Right ventricle myocardium superior (tissue), 1 donor: ENCODE data around the gene LAMB1. TPM values are rescaled to one million over a fixed set of nuclear protein-coding genes. Genes with fewer than 3 reads are reported as not detected.
A peak's percentile ranks its signal among the peaks of the same experiment; 100 is the strongest.
"Not testable (repeated sequence)": the region's sequence is repeated elsewhere in the genome, so short reads cannot be mapped to it uniquely, and the experiment has no call there.

ENCODE experiments used
- ATAC-seq: fragments of 200-7000 bp; cut with Tn5 transposase; one replicate; pipeline ENCODE4 v1.9.1; 2020; ENCODE audit warnings: mild to moderate bottlenecking; ENCODE audit not compliant: poor library complexity
- DNase-seq: peaks from one replicate; pipeline ENCODE4 v3.0.0-alpha.2; 2020
- intact Hi-C: fragments of 100-400 bp; cut with DNase I; formaldehyde crosslinking; loops from one replicate; pipeline ENCODE4 v1.11.2; 2022
- long read RNA-seq: library from polyadenylated mRNA; unstranded; transcript quantifications from one replicate; pipeline ENCODE4 v2.0.0, GENCODE V29; 2021
- total RNA-seq: library from RNA; stranded (reverse); fragmentation: NEBNext Ultra II Directional; extraction: Animal tissue kit (Norgen Biotek cat#: 25700); gene quantifications from one replicate; pipeline ENCODE4 v1.2.1, GENCODE V29; 2021
- donor health status: DM: no; HTN: yes; CAD: no; lungs with severe emphysema.

LAMB1 gene
- total RNA-seq = 62.1 TPM
- long read RNA-seq, full-length matches to known transcripts = 30 of 70 reads
- long read RNA-seq, partial matches to known transcripts = 33 of 70 reads
- long read RNA-seq, other reads (novel, unspliced or antisense) = 7 of 70 reads

DNA sequence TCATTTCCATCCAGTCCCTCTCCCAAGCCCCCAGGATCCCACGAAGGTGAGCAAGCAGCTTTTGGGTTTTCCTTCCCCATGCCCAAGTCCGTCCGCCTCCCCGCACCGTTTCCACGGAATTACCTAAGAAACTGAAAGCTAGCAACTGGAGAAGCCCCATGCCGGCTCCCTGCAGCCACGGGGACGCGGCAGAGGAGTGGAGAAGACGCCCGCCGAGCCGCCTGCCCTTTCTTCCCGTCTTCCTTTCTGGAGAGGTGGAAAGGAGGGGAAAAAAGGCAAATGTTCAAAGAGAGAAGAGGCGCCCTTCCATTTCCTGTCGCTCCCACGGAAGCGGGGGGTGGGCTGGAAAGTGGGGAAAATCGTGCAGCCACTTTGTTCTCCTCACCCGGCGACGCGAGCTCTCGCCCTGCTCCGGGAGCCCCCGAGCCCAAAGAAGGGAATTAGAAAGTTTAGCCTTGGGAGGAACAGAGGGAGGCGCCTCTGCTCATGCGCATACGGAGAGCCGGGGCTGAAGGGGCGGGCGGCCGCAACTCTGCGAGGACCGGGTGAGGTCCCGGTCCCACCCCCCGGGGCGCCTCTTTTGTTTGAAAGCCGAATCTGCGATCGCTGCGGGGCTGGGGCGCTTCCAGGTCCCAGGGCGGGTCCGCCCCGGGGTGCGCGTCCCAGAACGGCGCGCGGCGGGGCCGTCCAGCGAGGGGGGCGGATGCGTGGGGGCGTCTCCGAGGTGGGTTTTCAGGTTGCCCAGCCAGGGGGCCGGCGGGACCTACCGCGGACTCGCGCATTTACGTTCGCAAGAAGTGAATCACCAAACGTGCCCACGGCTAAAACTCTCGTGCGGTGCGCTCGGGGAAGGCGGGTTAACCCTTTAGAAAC, at the start of gene LAMB1:
Gene LAMB1 (minus strand): TSS at position 436 of the 873 bp plus-strand sequence. CDS start 276 bp downstream, at position 160.
- DNase-seq (peak; percentile 91), ATAC-seq (peak; percentile 84)
- intact Hi-C loops = no loop called here

DNA sequence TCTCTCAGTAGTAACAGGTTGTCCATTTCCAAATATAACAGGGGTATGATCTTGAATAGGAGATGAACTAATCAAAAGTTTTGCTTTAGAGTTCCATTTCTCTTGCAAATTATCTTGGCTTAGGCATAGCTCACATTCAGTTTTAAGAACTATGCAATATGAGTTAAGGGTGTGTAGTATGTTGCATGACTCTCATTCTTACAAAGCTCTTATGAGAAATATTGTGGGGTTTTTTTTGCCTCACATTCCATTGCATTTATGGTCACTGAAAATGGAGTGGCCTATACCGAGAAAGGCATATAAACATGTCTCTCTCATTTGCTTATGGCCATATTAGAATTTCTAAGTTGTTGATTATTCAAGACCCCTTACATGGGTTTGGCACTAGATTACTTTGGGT, 48.5 kb upstream of the LAMB1 start:
- DNase-seq (no peak), ATAC-seq (no peak)
- intact Hi-C loops = no loop called here

DNA sequence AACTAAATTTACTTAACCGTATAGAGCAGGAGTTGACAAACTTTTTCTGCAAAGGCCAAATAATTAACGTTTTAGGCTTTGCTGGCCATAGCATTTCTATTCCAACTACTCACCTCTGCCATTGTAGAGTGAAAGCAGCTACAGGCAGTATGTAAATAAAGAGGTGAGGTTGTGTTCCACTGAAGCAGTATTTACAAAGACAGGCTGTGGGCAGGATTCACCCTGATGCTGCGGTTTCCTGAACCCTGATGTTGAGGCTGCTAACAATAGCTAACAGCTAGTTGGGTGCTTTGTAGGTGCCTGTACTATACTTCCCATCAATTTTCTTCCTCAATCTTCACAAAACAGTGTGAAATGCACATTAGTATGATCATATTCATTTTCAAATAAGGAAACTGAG, 47.0 kb upstream of the LAMB1 start:
- ATAC-seq (no peak), DNase-seq (no peak)
- intact Hi-C loops = no loop called here

DNA sequence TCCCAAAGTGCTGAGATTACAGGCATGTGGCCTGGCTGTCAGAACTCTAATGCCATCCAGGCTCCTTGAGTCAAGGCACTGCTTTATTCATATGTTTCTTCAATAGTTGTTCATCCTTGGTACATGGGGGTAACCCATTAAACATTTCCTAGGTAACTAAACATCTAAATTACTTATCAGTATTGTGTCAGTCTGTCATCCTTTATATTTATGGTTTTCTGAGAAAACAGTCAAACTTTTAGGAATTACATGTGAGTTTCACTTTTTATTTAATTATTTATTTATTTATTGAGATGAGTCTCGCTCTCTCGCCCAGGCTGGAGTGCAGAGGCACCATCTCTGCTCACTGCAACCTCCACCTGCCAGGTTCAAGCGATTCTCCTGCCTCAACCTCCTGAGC, 45.5 kb upstream of the LAMB1 start:
- DNase-seq (no peak), ATAC-seq (no peak)
- intact Hi-C loops = no loop called here

DNA sequence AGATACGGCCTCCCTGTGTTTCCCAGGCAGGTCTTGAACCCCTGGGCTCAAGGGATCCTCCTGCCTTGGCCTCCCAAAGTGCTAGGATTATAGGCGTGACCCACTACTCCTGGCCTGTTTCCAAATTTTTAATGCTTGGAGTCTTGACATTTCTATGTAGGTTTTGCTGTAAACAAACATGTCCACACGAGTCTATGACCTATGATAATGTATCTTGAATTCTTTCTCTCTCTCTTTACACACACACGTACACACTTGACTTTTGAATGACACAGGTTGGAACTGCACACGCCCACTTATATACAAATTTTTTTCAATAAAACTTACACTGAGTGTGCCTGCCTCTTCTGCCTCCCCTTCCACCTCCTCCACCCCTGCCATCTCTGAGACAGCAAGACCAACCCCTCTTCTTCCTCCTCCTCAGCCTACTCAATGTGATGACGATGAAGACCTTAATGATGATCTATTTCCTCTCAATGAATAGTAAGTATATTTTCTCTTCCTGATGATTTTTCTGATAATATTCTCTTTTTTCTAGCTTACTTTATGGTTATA, 44.1 kb upstream of the LAMB1 start:
- ATAC-seq (no peak), DNase-seq (no peak)
- intact Hi-C loops = no loop called here

DNA sequence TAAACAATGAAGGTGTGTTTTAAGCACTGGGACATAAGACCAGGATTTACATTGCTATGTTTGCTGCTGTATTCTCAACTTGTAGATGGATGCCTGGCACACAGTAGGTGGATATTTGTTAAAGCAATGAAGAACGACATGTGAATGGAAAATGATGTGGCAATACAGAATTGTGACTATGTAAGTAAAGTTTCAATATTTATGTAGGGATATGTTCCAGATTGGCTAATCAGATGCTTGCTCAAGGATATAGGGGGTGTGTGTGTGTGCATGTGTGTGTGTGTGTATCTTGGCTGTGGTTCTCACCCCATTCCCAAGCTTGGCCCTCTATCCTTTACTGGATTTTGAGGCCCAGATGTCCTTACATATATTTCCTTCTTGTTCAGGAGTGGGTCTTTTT, 42.7 kb upstream of the LAMB1 start:
- intact Hi-C loops = no loop called here
- ATAC-seq (no peak), DNase-seq (no peak)

DNA sequence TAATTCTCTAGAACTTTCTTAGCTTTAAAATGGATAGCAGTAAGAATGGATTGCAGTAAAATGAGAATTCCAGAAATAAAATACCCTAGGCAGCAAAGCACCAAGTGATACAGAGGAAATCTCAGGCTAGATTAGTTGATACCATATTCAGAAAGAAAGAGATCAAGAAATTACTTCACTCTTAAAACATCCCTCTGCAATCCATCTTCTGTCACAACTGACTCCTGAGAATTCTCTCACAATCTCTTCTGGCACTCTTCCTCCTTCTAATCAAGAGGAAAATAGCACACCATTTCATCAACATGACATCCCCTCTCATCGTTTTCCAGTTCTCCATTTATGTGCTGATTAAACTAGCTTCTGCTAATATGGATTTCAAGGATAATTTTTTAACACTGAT, 42.2 kb upstream of the LAMB1 start:
- peak; percentile 80 for ATAC-seq
- intact Hi-C loops = no loop called here
- DNase-seq = no peak

DNA sequence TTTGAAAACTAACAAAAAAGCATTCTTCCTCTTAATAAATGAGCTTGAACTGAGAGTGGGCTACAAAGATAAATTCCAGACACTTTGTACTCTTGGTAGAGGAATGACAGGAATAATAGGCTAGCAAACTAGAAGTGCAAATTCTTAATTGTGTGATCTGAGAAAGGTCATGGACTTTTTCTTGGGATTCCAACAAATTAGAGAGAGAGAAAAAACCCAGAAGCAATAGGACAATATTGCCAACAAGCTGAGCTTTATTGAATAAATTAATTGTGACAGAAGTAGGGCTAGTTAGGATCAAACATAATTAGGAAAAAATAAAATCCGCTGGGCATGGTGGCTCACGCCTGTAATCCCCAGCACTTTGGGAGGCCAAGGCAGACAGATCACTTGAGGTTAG, 41.4 kb upstream of the LAMB1 start:
- DNase-seq (no peak), ATAC-seq (no peak)
- intact Hi-C loops = no loop called here

DNA sequence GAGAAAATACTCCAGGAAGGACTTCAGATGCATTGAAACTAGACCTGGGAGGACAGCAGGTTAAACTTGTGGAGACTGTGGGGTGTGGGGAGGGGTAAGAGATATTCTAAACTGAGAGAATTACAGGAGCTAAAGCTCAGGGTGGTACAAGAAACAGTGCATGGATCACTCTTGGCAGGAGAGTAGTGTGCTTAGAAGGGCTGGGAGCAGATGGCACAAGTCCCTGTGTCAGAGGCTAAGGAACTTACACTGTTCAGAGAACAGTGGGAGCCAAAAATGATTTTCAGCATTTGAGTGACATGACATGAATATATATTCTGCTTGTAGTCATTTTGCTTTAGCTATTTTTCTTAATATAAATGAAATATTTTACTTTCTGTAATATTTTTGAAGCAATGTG, 36.0 kb upstream of the LAMB1 start:
- ATAC-seq (no peak), DNase-seq (no peak)
- intact Hi-C loops = no loop called here

DNA sequence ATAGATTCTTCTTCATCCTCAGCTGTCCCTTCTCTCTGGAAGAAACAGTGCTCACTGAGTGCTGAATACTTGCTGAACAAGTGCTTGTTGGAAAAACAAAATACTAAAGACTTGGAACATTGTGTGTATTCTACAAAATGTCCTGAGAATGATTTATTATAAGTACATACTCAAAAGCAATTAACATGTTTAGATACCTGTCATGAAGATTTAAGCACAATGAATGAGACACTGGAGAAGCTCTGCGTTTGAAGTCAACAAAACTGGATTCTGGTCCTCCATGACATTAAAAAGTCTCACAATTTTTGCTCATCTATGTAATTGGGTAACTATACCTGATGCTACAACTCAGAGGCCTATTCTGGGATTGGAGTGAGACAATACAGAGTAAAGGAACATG, 34.8 kb upstream of the LAMB1 start:
- DNase-seq = no peak
- intact Hi-C loops = no loop called here
- ATAC-seq = no peak

DNA sequence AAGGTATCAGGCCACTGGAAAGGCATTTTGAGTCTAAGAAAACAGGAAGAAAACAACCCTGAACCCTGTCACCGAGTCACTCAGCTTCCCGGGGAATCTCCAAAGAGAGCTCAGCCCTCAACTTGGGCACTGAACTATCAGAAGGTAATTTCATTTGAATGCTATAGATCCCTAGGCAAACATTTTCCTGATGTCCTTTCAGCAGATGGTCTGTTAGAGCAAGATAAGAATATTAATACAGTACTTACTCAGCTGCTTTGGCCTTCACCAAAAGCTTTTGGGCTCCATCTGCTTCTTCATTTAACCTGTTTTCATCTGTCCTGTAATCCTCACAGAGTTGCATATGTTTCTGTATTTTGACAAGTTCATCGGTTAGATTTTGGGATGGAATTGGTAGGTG, 34.2 kb upstream of the LAMB1 start:
- ATAC-seq = no peak
- intact Hi-C loops = no loop called here
- DNase-seq = no peak

DNA sequence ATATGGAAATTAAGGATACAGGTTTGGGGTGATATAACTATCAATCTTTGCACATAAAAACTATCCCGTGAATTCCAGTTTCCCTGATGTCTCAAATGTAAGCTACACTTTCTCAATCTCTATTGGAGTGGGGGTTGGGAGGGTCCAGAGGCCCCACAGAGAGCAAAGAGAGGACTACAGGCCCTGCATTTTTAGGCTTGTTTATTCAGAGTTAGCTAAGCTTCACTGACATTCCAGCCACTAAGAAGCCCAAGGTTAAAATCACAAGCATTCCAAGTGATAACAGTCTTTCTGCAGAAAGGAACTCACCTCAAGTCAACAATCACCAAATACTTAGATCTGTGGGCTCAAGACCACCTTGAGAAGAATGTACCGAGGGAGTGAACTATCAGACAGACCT, 31.6 kb upstream of the LAMB1 start:
- intact Hi-C loops = no loop called here
- no peak for DNase-seq
- no peak for ATAC-seq

DNA sequence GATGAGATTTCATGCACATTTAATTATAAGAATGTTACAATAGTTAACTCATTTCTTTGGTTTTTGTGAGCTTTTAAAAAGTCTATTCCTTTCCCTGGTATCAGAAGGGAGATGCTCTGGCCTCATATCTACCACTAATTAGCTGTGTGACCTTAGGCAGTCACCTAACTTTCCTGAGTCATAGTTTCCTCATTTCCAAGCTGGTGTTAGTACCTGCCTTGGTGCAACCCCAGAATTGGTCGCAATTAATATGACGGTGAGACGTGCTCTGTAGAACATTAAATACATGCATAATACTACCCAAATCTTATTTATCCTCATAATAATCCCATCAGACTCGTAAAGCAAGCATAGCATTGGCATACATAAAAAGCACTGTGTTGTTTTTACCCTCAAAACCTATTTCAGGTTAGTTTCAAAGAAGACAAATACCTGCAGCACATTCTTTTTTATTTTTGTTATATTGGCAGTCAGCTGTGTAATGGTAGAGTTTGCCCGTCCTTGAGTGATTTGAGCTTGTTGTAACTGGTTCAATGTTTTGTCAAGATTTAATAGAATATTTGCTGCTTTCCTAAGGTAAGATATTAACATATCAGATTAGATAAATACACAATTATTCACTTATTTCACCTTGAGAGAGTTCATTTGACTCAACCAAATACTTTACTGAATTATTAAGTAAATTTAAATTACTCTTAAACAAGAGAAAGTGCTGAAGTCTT, 31.0 kb upstream of the LAMB1 start:
- intact Hi-C loops = no loop called here
- ATAC-seq = no peak
- no peak for DNase-seq

DNA sequence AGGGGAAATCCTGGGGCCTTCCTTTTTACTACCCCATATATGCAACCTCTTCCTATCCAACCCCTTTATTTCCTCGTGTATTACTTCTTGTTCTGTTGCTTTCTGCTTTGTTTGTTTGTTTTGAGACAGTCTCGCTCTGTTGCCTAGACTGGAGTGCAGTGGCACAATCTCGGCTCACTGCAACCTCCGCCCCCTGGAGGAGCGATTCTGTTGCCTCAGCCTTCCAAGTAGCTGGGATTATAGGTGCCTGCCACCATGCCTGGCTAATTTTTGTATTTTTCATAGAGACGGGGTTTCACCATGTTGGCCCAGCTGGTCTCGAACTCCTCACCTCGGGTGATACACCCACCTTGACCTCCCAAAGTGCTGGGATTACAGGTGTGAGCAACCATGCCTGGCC, 30.3 kb upstream of the LAMB1 start:
- DNase-seq, ATAC-seq, intact Hi-C loops: not testable (repeated sequence)

DNA sequence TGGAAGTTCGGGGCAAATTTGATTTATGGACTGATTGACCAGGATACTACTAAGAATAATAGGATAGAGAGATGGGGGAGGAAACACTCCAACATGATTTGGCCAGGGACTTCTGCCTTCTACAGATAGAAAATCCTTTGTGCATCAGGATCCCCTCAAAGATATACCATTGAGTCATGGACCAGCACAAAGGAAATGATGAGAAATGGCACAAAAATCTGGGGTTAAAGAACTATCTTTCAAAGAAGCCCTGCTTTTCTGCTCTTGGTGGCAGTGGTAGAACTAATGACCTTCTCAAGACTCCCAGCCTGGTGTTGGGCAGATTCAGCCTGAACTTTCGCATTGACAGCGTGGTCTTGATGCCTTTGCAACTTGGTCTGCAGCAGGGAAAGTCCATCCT, 27.6 kb upstream of the LAMB1 start:
- no peak for DNase-seq
- no peak for ATAC-seq
- intact Hi-C loops = no loop called here

DNA sequence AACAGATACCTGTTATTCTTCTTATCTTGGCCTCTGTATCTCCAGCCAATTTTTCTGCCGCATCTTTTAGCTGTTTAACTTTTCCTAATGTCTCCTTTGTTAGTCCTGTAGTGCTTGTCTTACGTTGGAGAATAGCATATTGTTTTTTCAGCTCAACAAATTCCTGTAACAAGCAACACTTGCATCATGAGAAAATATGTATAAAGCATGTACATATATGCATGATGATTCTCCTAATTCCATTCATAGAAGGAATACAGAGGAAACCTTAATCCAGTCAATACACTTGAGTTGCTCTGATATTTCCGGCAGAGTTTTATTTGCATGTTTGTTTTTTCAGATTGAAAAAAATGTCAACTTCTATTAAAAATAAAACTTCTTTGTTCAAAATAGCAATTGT, 26.1 kb upstream of the LAMB1 start:
- intact Hi-C loops = no loop called here
- DNase-seq (no peak), ATAC-seq (no peak)

DNA sequence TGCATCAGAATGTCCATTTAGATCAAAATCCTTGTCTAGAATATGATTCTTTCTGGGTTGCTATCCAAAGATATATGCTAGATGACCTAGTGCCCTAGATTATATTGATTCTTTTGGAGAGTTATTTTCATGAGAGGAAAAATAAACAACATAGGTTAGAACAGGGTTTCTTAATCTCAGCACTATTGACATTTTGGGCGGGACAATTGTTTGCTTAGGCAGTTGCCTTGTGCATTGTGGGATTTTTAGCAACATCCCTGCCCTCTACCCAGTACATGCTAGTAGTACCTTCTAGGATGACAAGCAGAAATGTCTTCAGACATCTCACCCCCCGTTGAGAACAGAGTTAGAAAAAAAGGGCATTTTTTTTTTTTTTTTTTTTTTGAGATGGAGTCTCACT, 25.1 kb upstream of the LAMB1 start:
- DNase-seq (no peak), ATAC-seq (no peak)
- intact Hi-C loops = no loop called here

DNA sequence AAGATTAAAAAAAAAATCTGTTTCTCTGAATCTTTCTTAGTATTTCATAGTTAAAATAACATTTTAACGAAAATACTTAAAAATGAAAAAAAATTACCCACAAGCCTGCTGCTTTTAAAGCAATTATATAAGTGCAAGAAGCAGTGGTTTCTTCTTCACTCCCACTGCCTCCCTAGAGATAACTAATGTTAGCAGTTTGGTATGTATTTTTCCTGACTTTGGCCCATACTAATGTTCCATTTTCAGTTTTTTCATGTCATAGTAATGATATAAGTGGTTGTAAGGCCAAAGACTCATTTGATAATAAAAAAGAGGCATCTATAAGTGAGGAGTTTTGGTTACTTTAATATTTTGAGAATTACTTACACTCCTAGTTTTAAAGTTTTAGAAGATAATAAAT, 24.3 kb upstream of the LAMB1 start:
- ATAC-seq = no peak
- intact Hi-C loops = no loop called here

DNA sequence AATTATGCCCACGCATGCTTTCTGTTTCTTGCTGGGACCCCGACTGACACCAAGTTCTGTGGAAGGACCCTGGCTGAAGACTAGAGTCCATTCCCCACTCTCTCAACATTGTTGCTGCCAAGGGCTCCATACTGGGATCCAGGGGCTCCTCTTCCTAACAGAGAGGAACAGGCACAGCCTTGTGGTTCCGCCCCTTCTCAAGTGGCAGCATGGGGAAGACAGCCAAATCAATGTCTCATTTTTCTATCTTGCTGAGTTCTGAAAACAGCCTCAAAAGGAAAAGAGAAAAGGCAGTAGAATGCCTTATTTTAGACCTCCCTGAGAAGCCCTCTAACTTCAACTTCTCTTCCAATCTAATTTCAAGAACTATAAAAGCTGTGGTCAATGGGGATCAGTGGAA, 23.7 kb upstream of the LAMB1 start:
- ATAC-seq (no peak), DNase-seq (no peak)
- intact Hi-C loops = no loop called here

More for the DNA sequence above, 24.3 kb upstream of the LAMB1 start:
- no peak for DNase-seq

DNA sequence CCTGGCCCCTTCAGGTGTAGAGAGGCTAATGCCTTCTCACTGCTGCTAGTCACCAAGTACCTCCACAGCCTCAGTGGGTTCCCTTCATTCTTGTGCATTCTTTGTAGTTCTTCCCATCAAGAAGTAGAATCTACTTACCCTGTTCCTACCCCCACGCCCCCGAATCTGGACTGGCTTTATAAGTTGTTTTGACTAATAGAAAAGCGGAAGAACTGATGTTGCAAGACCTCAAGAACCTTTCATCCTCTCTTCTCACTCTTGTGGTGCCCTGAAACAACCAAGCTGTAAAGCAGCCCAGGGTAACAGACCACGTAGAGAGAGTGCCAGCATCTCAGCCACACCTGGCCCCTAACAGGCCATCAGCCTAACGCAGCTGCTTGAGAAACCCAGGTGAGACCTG, 23.2 kb upstream of the LAMB1 start:
- DNase-seq (no peak), ATAC-seq (no peak)
- intact Hi-C loops = no loop called here
